Mononuclear cell (primary cell): ENCODE results near the gene SERPINI1. TPM values are rescaled to one million over a fixed set of nuclear protein-coding genes. Genes with fewer than 3 reads are reported as not detected.

ENCODE experiments used
- H3K27me3 ChIP-seq: 2 replicates; pipeline ENCODE4 v1.6.0; 2011; ENCODE audit warnings: low read length, control low read depth; ENCODE audit not compliant: insufficient read depth
- H3K4me1 ChIP-seq: 2 replicates; pipeline ENCODE4 v1.5.1; 2011; ENCODE audit warnings: mild to moderate bottlenecking, low read length, control low read depth; ENCODE audit not compliant: insufficient read depth
- H3K4me3 ChIP-seq: 2 replicates; pipeline ENCODE4 v1.5.1; 2011; ENCODE audit warnings: mild to moderate bottlenecking, low read length, moderate library complexity
- H3K9me3 ChIP-seq: 2 replicates; pipeline ENCODE4 v1.5.1; 2011; ENCODE audit warnings: low read depth, mild to moderate bottlenecking, control low read depth, low read length
- total RNA-seq: library from RNA; depleted of rRNA; stranded (reverse); fragments of >200 nt; gene quantifications from one replicate; pipeline ENCODE4 v1.2.3, GENCODE V29; 2012

SERPINI1 gene
- total RNA-seq, 1 donor = 2.5 TPM

GRCh38 chr3:167749728-167750127 lies 14.2 kb downstream of the SERPINI1 start:
- Histone ChIP-seq H3K4me3 (no peak overlapping the region), H3K27me3 (no peaks in the 10 kb centered on the region), H3K4me1 (peaks cover 20% of the 10 kb centered on the region), H3K9me3 (no peaks in the 10 kb centered on the region)

- Histone ChIP-seq H3K4me3 (no peak overlapping the region), H3K4me1 (peaks cover 20% of the 10 kb centered on the region), H3K9me3 (no peaks in the 10 kb centered on the region), H3K27me3 (no peaks in the 10 kb centered on the region)
Observed at GRCh38 chr3:167750272-167750971, 14.9 kb downstream of the SERPINI1 start.

- Histone ChIP-seq H3K4me1 (peaks cover 6% of the 10 kb centered on the region), H3K27me3 (no peaks in the 10 kb centered on the region), H3K4me3 (no peak overlapping the region), H3K9me3 (no peaks in the 10 kb centered on the region)
Observed at GRCh38 chr3:167754049-167754448, 18.5 kb downstream of the SERPINI1 start.

GRCh38 chr3:167761302-167761701 lies 25.8 kb downstream of the SERPINI1 start:
- Histone ChIP-seq H3K9me3 (no peaks in the 10 kb centered on the region), H3K4me1 (peaks cover 6% of the 10 kb centered on the region), H3K4me3 (no peak overlapping the region), H3K27me3 (no peaks in the 10 kb centered on the region)

GRCh38 chr3:167762296-167762695 lies 26.8 kb downstream of the SERPINI1 start:
- no peaks in the 10 kb centered on the region for H3K27me3 ChIP-seq
- H3K9me3 ChIP-seq = no peaks in the 10 kb centered on the region
- H3K4me3 ChIP-seq = no peak overlapping the region
- H3K4me1 ChIP-seq = peaks cover 6% of the 10 kb centered on the region

- no peak overlapping the region for H3K4me3 ChIP-seq
- H3K27me3 ChIP-seq = no peaks in the 10 kb centered on the region
- no peaks in the 10 kb centered on the region for H3K9me3 ChIP-seq
- peaks cover 3% of the 10 kb centered on the region for H3K4me1 ChIP-seq
Observed at GRCh38 chr3:167772992-167773391, 37.5 kb downstream of the SERPINI1 start.

GRCh38 chr3:167773584-167773983 lies 38.1 kb downstream of the SERPINI1 start:
- H3K4me3 ChIP-seq = no peak overlapping the region
- peaks cover 3% of the 10 kb centered on the region for H3K4me1 ChIP-seq
- no peaks in the 10 kb centered on the region for H3K9me3 ChIP-seq
- H3K27me3 ChIP-seq = no peaks in the 10 kb centered on the region

GRCh38 chr3:167776066-167776685 lies 40.7 kb downstream of the SERPINI1 start:
- H3K4me1 ChIP-seq = peaks cover 3% of the 10 kb centered on the region
- no peak overlapping the region for H3K4me3 ChIP-seq
- H3K9me3 ChIP-seq = no peaks in the 10 kb centered on the region
- no peaks in the 10 kb centered on the region for H3K27me3 ChIP-seq

GRCh38 chr3:167777356-167777755 lies 41.8 kb downstream of the SERPINI1 start:
- Histone ChIP-seq H3K4me1 (peaks cover 3% of the 10 kb centered on the region), H3K27me3 (no peaks in the 10 kb centered on the region), H3K9me3 (no peaks in the 10 kb centered on the region), H3K4me3 (no peak overlapping the region)

- no peaks in the 10 kb centered on the region for H3K4me1 ChIP-seq
- no peaks in the 10 kb centered on the region for H3K27me3 ChIP-seq
- H3K4me3 ChIP-seq = no peak overlapping the region
Observed at GRCh38 chr3:167780214-167780883, 44.8 kb downstream of the SERPINI1 start.

GRCh38 chr3:167783781-167784180 lies 48.3 kb downstream of the SERPINI1 start:
- H3K4me1 ChIP-seq = no peaks in the 10 kb centered on the region
- no peaks in the 10 kb centered on the region for H3K9me3 ChIP-seq
- H3K27me3 ChIP-seq = no peaks in the 10 kb centered on the region
- H3K4me3 ChIP-seq = no peak overlapping the region

More at GRCh38 chr3:167780214-167780883, 44.8 kb downstream of the SERPINI1 start:
- H3K9me3 ChIP-seq = no peaks in the 10 kb centered on the region

- Histone ChIP-seq H3K4me3 (no peak overlapping the region), H3K27me3 (no peaks in the 10 kb centered on the region), H3K4me1 (no peaks in the 10 kb centered on the region), H3K9me3 (no peaks in the 10 kb centered on the region)
Observed at GRCh38 chr3:167785790-167786189, 50.3 kb downstream of the SERPINI1 start.

GRCh38 chr3:167787440-167787839 lies 51.9 kb downstream of the SERPINI1 start:
- no peaks in the 10 kb centered on the region for H3K9me3 ChIP-seq
- H3K4me1 ChIP-seq = no peaks in the 10 kb centered on the region
- H3K27me3 ChIP-seq = no peaks in the 10 kb centered on the region
- no peak overlapping the region for H3K4me3 ChIP-seq

- Histone ChIP-seq H3K4me1 (no peaks in the 10 kb centered on the region), H3K27me3 (no peaks in the 10 kb centered on the region)
Observed at GRCh38 chr3:167798443-167798842, 62.9 kb downstream of the SERPINI1 start.

GRCh38 chr3:167808910-167809309 lies 73.4 kb downstream of the SERPINI1 start:
- no peaks in the 10 kb centered on the region for H3K27me3 ChIP-seq
- H3K4me1 ChIP-seq = no peaks in the 10 kb centered on the region
- no peaks in the 10 kb centered on the region for H3K9me3 ChIP-seq
- no peak overlapping the region for H3K4me3 ChIP-seq

More at GRCh38 chr3:167798443-167798842, 62.9 kb downstream of the SERPINI1 start:
- Histone ChIP-seq H3K4me3 (no peak overlapping the region), H3K9me3 (no peaks in the 10 kb centered on the region)
